ENCODE results near the gene TRPM8.
"Not testable (repeated sequence)": the region's sequence is repeated elsewhere in the genome, so short reads cannot be mapped to it uniquely, and the experiment has no call there.

Gene TRPM8

GRCh38 chr2:233938676-233939370 is 21.6 kb downstream of the TRPM8 start:
- DNase-seq (ENCODE audit: low spot score): peak; percentile 34

DNA sequence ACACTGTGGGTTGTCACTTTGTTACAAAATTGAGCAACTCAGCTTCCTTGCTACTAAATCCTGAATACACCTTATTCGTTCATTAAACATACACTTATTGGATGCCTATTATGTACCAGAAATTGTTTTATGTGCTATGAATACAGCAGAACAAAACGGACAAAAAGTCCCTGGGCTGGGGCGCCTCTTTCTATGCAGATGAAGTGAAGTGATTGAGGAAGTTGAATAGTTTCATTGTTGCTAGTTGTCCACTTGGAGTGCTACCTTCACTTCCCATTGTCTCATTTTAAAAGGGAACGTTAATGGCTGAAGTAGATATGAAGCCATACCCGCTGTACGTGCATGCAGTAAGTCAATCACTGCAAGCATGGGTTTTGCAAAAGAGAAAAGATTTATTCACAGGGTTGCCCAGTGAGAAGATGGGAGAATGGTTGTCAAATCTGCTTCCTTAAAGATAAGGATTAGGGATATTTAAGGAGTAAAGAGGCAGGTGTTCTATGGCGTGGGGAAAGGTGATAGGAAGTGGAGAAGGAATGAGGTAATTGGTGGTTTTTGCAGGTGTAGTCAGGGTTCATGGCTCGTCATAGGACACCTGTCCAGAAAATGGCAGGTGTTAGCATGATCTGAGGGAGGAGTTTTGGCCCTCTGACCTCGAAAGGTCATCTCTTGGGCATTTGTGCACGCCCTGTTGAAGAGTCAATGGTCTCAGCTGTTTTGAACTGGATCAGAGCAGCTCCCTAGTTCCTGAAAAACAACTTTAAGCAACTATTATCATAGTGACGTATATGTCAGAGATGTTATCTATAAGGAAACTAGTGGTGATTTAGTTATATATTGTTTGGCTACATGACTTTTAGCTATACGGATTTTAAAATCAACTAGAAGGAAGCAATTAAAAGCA is 23.5 kb downstream of the TRPM8 start:
- peak; percentile 14 for DNase-seq (ENCODE audit: low spot score)

DNA sequence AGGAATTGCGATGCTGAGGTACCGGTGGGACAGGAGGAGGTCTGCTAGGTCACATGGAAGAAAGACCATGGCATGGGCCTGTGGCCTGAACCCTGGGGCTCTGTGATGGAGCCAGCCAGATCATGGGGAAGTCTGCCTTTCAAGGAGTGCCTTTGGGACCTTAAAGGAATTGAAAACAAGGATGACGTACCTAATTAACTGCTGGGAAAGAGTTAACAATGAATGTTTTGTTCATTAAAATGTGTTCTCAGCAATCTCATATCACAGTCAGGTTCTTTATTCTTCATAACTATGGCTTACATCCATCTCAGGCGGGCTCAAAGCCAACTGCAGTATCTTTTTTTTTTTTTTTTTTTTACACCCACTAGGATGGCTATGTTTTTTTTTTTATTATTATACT is 25.6 kb downstream of the TRPM8 start:
- no peak for DNase-seq (ENCODE audit: low spot score)

- no peak for DNase-seq (ENCODE audit: low spot score)
Observed at GRCh38 chr2:233944269-233944668, 27.1 kb downstream of the TRPM8 start.

DNA sequence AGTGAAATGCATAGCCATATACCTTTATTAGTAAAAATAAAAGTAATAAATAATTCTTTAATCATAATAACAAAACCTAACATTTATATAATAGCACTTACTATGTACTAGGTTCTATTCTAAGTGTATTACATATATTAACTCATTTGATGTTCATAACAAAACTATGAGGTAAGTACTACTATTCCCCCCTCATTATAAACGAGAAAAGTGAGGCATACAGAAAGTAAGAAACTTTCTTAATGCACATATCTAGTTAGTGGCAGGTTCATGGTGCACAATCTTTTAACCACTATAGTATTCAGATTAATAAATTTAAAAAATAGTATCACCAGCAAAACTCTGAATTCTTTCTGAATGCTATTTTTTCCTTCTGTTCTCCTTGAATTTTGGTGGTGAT is 27.5 kb downstream of the TRPM8 start:
- DNase-seq (ENCODE audit: low spot score): no peak

- no peak for DNase-seq (ENCODE audit: low spot score)
Observed at GRCh38 chr2:233945146-233945545, 28.0 kb downstream of the TRPM8 start.

- no peak for DNase-seq (ENCODE audit: low spot score)
Observed at GRCh38 chr2:233950078-233950825, 33.1 kb downstream of the TRPM8 start.

DNA sequence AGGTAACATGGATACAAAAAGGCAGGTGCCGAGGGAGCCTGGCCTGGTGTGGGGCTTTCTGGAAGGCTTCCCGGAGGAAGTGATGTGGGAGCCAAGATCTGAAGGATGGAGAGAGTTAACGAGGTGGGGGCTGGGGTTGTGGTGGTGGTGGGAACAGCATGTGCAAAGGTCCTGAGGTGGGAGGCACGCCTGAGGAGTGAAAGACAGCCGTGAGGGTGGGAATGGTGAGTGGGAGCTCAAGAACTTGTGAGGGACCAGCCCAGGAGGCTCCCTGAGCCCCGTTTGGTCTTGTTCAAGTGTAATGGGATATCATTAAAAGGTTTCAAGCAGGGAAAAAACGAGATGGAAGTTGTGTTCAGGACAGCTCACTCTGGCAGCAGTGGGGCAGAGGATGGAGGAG is 35.2 kb downstream of the TRPM8 start:
- DNase-seq (ENCODE audit: low spot score): no peak

DNA sequence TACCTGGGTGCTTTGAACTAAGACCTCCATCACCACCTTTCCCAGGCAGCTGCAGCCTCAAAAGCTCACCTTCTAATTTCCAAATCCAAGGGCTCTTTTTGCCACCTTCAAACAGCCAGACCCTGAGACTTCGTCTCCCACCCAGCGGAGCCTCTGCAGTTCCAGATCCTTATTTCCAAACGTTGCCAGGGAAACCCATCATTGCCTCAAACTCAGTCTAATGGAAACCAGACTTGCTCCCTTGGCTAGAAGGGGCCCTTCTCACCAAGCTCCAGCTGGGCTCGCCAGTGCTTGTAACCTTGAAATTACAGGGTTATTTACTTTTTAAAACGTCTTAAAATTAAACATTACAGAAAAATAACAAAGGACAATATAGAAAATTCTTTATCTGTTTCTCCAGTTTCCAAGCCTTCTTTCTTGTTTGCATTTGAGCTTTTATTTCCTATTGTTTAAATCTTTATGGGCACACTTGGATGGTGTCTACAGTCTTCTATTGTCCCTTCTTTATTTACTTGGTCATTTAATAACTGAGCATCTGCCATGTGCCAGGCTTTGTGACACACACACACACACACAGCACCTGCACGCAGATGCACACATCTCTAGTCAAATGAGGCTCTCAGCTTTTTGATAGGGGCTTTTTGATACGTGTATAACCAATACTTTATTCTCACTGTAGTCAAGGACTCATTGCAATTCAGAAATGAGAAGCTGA is 36.1 kb downstream of the TRPM8 start:
- no peak for DNase-seq (ENCODE audit: low spot score)

GRCh38 chr2:233960203-233960602 is 43.0 kb downstream of the TRPM8 start:
- DNase-seq (ENCODE audit: low spot score): no peak

DNA sequence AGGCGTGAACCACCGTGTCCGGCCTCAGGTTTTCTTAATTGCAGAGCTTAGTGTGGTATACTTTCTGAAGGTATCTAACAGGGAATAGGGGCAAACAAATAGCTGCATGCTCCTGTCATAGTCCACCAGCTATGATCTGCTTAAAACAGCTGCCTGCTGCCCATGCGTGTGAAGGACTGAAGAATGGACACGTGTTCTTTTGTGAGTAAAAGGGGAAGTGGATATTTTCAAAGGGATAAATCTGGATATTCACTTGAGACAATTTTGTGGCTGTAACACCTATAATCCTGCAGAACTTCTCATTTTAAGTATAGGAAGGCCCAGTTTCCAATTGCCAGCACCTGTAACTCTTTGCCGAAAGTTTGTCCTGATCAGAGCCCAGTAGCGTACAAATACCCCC is 44.7 kb downstream of the TRPM8 start:
- no peak for DNase-seq (ENCODE audit: low spot score)

DNA sequence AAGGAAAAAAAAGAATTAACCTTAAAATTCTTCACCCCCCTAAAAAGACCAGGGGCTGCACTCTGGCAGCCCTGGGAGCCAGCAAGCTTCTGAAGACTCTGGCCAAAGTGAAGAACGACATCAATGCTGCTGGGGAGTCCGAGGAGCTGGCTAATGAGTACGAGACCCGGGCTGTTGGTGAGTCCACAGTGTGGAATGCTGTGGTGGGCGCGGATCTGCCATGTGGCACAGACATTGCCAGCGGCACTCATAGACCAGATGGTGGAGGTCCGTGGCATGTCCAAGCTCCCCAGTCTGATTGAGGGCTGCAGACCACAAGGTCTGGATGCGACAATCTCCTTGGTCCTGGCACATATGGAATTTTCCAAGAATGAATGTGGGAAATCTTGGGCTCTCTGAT is 47.4 kb downstream of the TRPM8 start:
- DNase-seq (ENCODE audit: low spot score): peak; percentile 32

DNA sequence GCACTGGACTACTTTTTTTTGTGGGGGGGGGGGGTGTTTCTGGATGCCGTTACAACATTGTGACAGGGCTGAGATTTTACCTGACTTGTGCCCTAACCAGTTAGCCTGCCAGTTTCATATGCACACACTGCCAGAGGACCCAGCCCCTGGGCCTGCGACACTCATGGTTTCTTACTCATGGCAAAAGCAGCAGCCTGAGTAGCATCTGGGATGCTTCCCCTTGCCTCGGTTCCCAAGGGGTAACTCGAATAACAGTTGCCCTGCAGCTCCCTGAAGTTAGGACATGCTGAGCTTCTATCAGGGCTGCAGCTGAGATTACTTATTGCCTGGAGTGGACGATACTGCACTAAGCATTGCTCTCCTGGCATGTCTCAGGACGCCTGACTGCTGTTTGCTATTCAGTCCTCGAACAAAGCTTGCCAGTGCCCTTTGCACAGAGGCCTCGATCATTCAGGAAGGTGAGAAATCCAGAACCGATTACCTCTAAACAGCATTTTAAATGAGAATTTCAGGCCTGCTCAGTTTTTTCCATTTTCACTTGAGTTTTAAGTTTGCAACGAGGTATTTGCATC is 47.9 kb downstream of the TRPM8 start:
- no peak for DNase-seq (ENCODE audit: low spot score)

DNA sequence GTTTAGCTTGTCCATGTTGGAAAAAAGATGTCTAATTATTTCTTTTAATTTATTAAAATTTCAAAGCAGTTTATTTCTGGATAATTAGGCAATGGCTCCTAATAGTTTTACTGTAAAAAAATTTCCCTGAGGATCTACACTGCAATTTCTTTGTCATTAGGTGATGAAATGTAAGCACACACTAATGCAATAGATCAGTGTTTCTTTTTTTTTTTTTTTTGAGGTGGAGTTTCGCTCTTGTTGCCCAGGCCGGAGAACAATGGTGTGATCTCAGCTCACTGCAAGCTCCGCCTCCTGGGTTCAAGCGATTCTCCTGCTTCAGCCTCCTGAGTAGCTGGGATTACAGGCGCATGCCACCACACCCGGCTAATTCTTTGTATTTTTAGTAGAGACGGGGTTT is 48.5 kb downstream of the TRPM8 start:
- not testable (repeated sequence) for DNase-seq (ENCODE audit: low spot score)

- no peak for DNase-seq (ENCODE audit: low spot score)
Observed at GRCh38 chr2:233966388-233966787, 49.2 kb downstream of the TRPM8 start.

DNA sequence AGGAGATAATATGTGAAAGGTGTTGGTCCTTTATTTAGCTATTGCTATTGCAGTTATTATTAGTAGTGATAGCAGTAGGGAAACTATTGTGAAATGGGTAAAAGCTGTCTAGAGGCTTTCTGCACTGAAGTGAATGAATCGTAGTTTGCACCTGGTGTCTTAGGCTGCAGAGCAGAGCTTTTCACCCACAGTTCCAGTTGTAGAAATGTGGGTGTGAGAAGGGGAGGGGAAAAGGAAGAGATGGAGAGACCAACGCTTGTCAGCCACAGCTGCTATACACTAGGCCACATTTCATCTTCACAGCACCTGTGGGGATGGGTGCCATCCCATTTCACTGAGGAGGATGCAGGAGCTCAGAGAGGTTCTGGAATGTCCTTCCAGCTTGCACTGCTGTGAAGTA is 50.0 kb downstream of the TRPM8 start:
- DNase-seq (ENCODE audit: low spot score): no peak

DNA sequence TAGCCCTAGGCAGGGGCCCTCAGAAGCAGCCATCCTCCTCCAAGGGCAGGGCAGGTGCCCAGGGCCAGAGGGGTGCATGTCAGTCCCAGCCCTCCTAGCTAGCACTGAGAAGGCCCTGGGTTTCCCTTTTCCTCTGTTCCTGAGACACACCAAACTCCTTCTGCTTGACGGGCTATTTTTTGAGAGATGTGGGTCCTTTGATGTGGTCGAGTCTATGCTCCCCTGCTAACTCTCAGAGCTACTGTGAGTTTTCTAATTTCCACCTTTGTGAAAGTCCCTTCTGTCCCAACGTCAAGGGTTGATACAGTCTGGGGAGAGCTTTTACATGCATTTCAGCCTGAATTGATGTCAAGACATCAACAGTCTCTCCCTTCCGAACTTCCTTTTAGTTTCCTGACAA is 51.4 kb downstream of the TRPM8 start:
- DNase-seq (ENCODE audit: low spot score): no peak

DNA sequence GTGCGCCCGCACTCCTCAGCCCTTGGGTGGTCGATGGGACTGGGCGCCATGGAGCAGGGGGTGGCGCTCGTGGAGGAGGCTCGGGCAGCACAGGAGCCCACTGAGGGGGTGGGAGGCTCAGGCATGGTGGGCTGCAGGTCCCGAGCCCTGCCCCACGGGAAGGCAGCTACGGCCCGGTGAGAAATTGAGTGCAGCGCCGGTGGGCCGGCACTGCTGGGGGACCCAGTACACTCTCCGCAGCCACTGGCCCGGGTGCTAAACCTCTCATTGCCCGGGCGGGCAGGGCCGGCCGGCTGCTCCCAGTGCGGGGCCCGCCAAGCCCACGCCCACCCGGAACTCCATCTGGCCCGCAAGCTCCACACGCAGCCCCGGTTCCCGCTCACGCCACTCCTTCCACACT is 55.3 kb downstream of the TRPM8 start:
- DNase-seq (ENCODE audit: low spot score): not testable (repeated sequence)

GRCh38 chr2:233972941-233973575 is 55.9 kb downstream of the TRPM8 start:
- DNase-seq (ENCODE audit: low spot score): peak; percentile 86

DNA sequence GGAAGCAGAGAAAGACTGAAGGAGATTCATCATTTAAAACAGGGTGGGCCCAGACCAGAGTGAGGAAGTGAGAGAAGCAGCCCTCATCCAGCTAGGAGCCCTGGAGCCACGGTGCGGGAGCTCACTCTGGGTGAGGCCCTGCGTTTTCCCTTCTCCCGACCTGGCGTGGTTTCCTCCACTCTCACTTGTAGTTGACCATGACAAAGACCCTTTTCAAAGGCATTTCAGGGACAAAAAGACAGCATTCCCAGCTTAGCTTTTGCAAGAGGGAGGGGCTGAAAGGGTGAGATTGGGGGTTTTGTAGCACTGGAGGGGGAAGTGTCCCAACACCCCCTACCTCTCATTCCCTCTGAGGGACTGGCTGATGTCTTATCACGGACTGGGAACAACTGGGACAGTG is 56.6 kb downstream of the TRPM8 start:
- DNase-seq (ENCODE audit: low spot score): no peak

DNA sequence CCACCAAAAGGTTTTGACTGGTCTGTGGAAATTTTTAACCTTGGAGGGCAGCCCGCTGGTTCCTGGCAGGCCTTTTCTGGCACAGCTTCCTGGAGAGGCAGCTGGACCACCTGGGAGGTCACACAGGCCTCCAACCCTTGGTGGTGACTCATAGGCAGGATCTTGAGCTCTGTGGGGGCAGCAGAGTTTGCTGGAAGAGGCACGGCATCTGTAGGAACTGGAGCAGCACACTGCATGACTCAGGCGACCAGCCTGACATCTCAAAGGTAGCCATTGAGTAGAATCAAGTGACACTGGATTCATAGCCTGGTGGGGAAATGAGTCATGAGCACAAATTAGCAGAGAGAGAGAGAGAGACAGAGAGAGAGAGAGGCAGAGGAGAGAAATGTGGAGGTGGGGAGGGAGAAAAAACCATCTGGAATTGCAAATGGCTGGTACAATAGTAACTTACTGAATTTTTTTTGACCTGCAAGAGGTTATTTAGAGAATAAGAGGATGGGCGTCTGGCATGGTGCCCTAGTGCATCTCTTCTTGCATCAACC is 57.4 kb downstream of the TRPM8 start:
- DNase-seq (ENCODE audit: low spot score): peak; percentile 100
